ENCODE data around the gene FBN3.

Gene FBN3

DNA sequence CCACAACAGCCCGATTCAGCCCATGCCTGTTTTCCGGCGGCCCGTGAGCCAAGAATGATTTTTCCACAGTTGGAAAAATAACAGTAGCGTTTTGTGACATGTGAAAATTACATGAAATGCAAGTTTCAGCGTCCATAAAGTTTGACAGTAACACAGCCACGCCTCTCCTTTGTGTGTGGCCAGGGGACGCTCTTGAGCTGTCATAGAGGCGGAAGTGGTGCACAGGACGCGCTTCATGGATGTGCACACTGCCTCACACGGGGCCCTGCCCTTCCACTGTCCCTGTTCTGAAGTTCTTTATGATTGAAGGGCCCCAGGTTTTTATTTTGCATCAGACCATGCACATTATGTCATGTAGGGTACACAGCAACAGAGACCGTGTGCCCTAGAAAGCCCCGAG lies 131.6 kb downstream of the FBN3 start:
- DNase-seq: peak; percentile 44 to 70
